ENCODE data around the gene DHODH. TPM values are rescaled to one million over a fixed set of nuclear protein-coding genes. Genes with fewer than 3 reads are reported as not detected.

The DHODH gene
- total and polyA plus RNA-seq, 2 of the 4 experiments (the other 2 are of a cell fraction): 3.2 to 4.1 TPM

DNA sequence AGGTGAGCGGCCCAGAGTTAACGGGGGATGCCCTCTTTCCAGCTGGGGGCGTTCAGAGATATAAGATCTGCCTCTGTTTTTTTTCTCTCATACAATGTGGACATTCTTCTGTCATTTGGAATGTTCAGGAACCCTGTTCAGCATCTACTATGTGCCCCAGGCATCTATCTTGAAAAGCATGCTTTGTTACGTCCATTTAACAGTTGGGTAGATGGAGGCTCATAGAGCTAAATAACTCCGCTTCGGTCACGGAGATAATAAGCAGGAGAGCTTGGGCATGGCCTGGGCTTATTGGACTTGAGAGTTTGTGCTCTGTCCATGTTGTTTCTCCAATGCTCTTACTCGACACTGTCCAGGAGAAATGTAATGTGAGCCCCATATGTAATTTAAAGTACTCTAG lies 6.1 kb downstream of the DHODH start:
- Histone ChIP-seq H2AFZ (replicated peaks; ENCODE audit: low read length, poor library complexity) (no peak overlapping the region), H3K23ac (ENCODE audit: low read depth, low read length) (no peak overlapping the region), H3K56ac (ENCODE audit: extremely low read depth, insufficient read depth, low read length) (no peak overlapping the region), H3K27ac (ENCODE audit: insufficient read depth, low read length) (no peak overlapping the region), H2AK9ac (replicated peaks; ENCODE audit: low read depth, low read length, poor library complexity) (no peak overlapping the region), H3K4me3 (ENCODE audit: insufficient read depth, low read depth, low read length) (no peak overlapping the region), H2BK5ac (ENCODE audit: low read depth, low read length, poor library complexity, severe bottlenecking) (no peak overlapping the region), H3K79me1 (ENCODE audit: low read depth in 1 of 2, low read length in 2 of 2) (peaks cover 4% of the 10 kb centered on the region in 2 experiments; a peak in 2 of 4 replicates), H3K9ac (ENCODE audit: low read depth, low read length) (no peak overlapping the region), H3K4me2 (ENCODE audit: low read depth, low read length) (no peak overlapping the region), H3K18ac (ENCODE audit: low read depth, low read length) (no peak overlapping the region), H2BK20ac (ENCODE audit: low read depth, low read length) (no peak overlapping the region), H3K4ac (ENCODE audit: low read depth, low read length) (no peak overlapping the region), H4K5ac (ENCODE audit: low read depth, low read length) (no peak overlapping the region), H3K14ac (replicated peaks; ENCODE audit: low read depth, low read length) (no peak overlapping the region), H4K8ac (ENCODE audit: low read depth in 2 of 2, low read length in 2 of 2) (no peak overlapping the region), H3K4me1 (ENCODE audit: control insufficient read depth, insufficient read depth, low read length) (no peaks in the 10 kb centered on the region), H3K36me3 (ENCODE audit: control insufficient read depth, insufficient read depth, low read length) (peaks cover 5% of the 10 kb centered on the region), H4K20me1 (ENCODE audit: insufficient read depth, low read length) (no peaks in the 10 kb centered on the region), H2AK5ac (ENCODE audit: low read depth, low read length) (no peak overlapping the region), H3K9me3 (ENCODE audit: control insufficient read depth, insufficient read depth, low read length) (no peaks in the 10 kb centered on the region), H2BK15ac (ENCODE audit: low read depth, low read length) (no peak overlapping the region), H2BK120ac (ENCODE audit: low read depth, low read length) (no peak overlapping the region), H4K91ac (ENCODE audit: insufficient read depth, low read depth, low read length) (no peak overlapping the region), H3K9me1 (ENCODE audit: insufficient read depth, low read length) (no peaks in the 10 kb centered on the region), H3K27me3 (ENCODE audit: control insufficient read depth, insufficient read depth, low read length) (no peaks in the 10 kb centered on the region)
- ATAC-seq (ENCODE audit: low read depth): no peak
- no peak for DNase-seq
- TF ChIP-seq, protein P1, sequence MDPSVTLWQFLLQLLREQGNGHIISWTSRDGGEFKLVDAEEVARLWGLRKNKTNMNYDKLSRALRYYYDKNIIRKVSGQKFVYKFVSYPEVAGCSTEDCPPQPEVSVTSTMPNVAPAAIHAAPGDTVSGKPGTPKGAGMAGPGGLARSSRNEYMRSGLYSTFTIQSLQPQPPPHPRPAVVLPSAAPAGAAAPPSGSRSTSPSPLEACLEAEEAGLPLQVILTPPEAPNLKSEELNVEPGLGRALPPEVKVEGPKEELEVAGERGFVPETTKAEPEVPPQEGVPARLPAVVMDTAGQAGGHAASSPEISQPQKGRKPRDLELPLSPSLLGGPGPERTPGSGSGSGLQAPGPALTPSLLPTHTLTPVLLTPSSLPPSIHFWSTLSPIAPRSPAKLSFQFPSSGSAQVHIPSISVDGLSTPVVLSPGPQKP (IDR thresholded peaks at IDR 0.05; ENCODE audit: borderline replicate concordance, low read depth, low read length): no peak
- TF ChIP-seq RCOR1 (IDR thresholded peaks at IDR 0.05; ENCODE audit: insufficient replicate concordance, low read length) (no peak), RFX5 (IDR thresholded peaks at IDR 0.05; ENCODE audit: low read depth, low read length) (no peak), CEBPB (IDR thresholded peaks at IDR 0.05; ENCODE audit: low read depth, low read length) (no peak), NFE2L2 (IDR thresholded peaks at IDR 0.05; ENCODE audit: low read depth, low read length) (no peak), MAFK (IDR thresholded peaks at IDR 0.05; ENCODE audit: low read depth, low read length) (no peak), MXI1 (IDR thresholded peaks at IDR 0.05; ENCODE audit: borderline replicate concordance, low read depth, low read length) (no peak), SMC3 (IDR thresholded peaks at IDR 0.05; ENCODE audit: low read depth, low read length) (no peak), FOS (IDR thresholded peaks at IDR 0.05; ENCODE audit: low read depth, low read length) (no peak), BHLHE40 (IDR thresholded peaks at IDR 0.05; ENCODE audit: low read depth, low read length) (no peak), CHD1 (IDR thresholded peaks at IDR 0.05; ENCODE audit: low read depth, low read length) (no peak), RAD21 (IDR thresholded peaks at IDR 0.05; ENCODE audit: low read length) (no peak), MAZ (IDR thresholded peaks at IDR 0.05; ENCODE audit: borderline replicate concordance, low read depth, low read length) (no peak), POLR2A (IDR thresholded peaks at IDR 0.05; ENCODE audit: low read depth, low read length) (no peak)
- TF ChIP-seq, protein P2, sequence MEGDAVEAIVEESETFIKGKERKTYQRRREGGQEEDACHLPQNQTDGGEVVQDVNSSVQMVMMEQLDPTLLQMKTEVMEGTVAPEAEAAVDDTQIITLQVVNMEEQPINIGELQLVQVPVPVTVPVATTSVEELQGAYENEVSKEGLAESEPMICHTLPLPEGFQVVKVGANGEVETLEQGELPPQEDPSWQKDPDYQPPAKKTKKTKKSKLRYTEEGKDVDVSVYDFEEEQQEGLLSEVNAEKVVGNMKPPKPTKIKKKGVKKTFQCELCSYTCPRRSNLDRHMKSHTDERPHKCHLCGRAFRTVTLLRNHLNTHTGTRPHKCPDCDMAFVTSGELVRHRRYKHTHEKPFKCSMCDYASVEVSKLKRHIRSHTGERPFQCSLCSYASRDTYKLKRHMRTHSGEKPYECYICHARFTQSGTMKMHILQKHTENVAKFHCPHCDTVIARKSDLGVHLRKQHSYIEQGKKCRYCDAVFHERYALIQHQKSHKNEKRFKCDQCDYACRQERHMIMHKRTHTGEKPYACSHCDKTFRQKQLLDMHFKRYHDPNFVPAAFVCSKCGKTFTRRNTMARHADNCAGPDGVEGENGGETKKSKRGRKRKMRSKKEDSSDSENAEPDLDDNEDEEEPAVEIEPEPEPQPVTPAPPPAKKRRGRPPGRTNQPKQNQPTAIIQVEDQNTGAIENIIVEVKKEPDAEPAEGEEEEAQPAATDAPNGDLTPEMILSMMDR (conservative IDR thresholded peaks at IDR 0.05; ENCODE audit: low read depth, low read length): no peak
- TF ChIP-seq, protein P3, sequence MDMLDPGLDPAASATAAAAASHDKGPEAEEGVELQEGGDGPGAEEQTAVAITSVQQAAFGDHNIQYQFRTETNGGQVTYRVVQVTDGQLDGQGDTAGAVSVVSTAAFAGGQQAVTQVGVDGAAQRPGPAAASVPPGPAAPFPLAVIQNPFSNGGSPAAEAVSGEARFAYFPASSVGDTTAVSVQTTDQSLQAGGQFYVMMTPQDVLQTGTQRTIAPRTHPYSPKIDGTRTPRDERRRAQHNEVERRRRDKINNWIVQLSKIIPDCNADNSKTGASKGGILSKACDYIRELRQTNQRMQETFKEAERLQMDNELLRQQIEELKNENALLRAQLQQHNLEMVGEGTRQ (IDR thresholded peaks at IDR 0.05; ENCODE audit: low read depth, low read length): no peak
- WGBS, 2 experiments (ENCODE audit: extremely low coverage in 2 of 2, insufficient read length in 1 of 2): 96% methylated on average over 5 of the region's 8 CpGs; no CpG with 5 or more reads in 1 of the 2 experiments
- dilution Hi-C loops (cut with HindIII; ENCODE audit: low sequenced_read_pairs, unreplicated experiment) (no loop called here), in situ Hi-C loops (cut with MboI; ENCODE audit: low sequenced_read_pairs) (no loop called here), intact Hi-C loops (cut with micrococcal nuclease) (no loop called here)
- CTCF ChIA-PET: no interaction called here
- no TSS peak for BruUV-seq (replicated peaks)
- POLR2A ChIA-PET (ENCODE audit: unreplicated experiment): no interaction called here
